HG02678 (cell line): ENCODE measurements around the gene RIPK4.
"Not testable (repeated sequence)": the region's sequence is repeated elsewhere in the genome, so short reads cannot be mapped to it uniquely, and the experiment has no call there.

Experiments used
- ATAC-seq: cut with Tn5 transposase; IDR thresholded peaks from one replicate; pipeline ENCODE4 v1.9.1; 2021; ENCODE audit warnings: mild to moderate bottlenecking, moderate library complexity; ENCODE audit not compliant: unreplicated experiment

RIPK4 gene

GRCh38 chr21:41740604-41741252 lies 26.1 kb downstream of the RIPK4 start:
- no peak for ATAC-seq

DNA sequence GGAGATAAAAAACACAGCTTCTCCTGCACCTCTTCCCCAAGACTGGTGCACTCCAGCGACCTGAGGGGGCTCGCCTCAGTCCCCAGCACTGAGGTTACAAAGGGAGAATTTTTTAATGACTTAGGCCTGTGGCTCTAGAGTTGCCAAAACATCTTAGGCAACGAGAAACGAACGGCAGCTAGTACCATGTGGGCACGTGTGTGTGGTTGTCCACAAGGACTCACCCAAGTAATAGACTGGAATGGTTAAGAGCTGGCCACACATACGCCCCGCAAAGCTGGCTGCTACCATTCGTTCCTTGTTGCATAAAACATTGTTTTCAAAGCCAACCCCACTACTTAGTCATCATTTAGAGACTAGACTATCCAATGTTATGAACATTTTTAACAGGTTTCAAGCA lies 26.9 kb downstream of the RIPK4 start:
- ATAC-seq: no peak

- ATAC-seq: no peak
Observed at GRCh38 chr21:41739011-41739410, 27.8 kb downstream of the RIPK4 start.

GRCh38 chr21:41737651-41738324 lies 29.1 kb downstream of the RIPK4 start:
- no peak for ATAC-seq

DNA sequence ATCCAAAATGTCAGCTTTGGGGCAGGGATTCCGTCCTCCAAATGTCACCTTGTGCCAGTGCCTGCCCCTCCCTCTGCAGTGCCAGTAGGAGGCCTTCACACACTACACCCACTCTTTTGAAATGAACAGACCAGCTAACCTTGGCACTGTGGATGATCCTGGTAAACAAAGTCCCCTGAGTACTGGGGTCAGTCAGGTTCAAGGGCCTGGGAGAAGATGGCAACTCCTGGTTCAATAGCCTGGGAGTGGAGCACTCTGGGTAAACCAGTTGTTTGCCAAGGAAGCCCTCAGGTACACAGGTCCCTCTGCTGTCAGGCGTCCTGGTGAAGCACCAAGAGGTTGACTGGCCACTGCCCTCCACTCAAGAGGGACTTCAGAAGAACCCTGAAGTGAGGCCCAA lies 30.4 kb downstream of the RIPK4 start:
- ATAC-seq: no peak

- ATAC-seq: no peak
Observed at GRCh38 chr21:41733951-41734689, 32.7 kb downstream of the RIPK4 start.

- no peak for ATAC-seq
Observed at GRCh38 chr21:41731081-41731480, 35.8 kb downstream of the RIPK4 start.

DNA sequence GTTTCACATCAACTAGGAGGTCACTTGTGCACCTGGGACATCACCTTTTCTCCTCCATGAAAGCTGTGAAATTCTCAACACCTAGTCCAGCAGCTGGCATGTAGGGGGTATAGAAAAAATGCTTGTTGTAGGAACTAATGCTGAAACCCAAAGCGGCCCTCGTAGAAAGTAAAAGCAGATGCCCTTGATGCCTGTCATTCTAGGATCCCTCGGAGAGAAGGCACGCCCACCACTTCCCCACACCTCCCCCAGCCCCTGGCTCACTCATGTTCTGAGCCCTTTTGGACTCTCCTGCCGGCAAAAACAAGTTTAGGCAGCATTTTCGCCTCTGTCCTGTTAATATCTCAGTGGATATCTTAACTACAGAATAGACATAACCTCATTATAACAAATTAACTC lies 36.5 kb downstream of the RIPK4 start:
- no peak for ATAC-seq

DNA sequence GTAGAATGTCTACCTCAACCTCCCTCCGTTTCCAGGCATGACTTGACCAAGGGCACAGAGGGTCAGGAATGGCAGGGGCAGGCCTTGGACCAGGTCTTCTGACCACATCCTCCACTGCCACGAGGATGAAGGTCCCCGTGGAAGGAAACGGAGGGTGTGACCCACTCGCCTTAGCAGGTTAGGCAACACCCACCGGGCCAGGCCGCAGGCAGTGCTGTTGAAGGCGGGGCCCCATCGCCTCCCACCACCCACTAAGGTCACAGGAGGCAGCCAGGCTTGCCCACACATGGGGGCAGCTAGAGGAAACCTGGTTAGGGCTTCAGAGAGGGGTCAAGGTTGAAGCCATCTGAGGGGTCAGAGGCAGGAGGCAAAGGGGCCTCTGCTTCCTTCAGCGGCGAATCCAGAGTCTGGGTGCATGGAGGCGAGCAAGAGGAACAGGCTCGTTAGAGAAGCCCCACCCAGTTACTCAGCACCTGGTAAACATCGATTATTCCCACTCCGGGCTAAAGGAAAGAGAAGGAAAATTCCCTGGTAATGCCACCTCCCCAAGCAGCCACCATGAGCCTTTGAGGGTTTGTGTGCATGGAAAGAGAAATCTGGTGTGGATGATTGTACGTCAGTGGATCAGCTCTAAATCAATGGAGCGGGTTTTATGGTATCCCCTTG lies 37.0 kb downstream of the RIPK4 start:
- no peak for ATAC-seq

- ATAC-seq: no peak
Observed at GRCh38 chr21:41727784-41728763, 38.8 kb downstream of the RIPK4 start.

- ATAC-seq: no peak
Observed at GRCh38 chr21:41726970-41727783, 39.7 kb downstream of the RIPK4 start.

DNA sequence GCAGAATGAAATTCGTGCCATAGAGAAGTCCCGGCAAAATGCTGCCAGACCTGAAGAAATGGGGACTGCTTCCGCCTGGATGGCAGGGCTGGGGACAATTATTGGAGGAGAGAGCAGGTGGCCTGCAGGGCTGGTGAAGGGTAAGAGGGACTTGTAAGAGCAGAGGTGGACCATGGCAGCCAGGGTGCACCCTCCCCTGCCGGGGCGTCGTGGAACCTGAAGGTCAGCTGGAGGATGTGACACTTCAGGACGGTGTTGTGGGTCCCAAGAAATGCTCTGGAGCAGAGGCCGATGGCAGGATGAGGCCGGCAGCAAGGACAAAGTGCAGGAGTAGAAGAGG lies 40.3 kb downstream of the RIPK4 start:
- ATAC-seq: no peak

GRCh38 chr21:41726058-41726558 lies 40.7 kb downstream of the RIPK4 start:
- ATAC-seq: no peak

- ATAC-seq: no peak
Observed at GRCh38 chr21:41725421-41726031, 41.3 kb downstream of the RIPK4 start.

- ATAC-seq: not testable (repeated sequence)
Observed at GRCh38 chr21:41723835-41724234, 43.0 kb downstream of the RIPK4 start.

DNA sequence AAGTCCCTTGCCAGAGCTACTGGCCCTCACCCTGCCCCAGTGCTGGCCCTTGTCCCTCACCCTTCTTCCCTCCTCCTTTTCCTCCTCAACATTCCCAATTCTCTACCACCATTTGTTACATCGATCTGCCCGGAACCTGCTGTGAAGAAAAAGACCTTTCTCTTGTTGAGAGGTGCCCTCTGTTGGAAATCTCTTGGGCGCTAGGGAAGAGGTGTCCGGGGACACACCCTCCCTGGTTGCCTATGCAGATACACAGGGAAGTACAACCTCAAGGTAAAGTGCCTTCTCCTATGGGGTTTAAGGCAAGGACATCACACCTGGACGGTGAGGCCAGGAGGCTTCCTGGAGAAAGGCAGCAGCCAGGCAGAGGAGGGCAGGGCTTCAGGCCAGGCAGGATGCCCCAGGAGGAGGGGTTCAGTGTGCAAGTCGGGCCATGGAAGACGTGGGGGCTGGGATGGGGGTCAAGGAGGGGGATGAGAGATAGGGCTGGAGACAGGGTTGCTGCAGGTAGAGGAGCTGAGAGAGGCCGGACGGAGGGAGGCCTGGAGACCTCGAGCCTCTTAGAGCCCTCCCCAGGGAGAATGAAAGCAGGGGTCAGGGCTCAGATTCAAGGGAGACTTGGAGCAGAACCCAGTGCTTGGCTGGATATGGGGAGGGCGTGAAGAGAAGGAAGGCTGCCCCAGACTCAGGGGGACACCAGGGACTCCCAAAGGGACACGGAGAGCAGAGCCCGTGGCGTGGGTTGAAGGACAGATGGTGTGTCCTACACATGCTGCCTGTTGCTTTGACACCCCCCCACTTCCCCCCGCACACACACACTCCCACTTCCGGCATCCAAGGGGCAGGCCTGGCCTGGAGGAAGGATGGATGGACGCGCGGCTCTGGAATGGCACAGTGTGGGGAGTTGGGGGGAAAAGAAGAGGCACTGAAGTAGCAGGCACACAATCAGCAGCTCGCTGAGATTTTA lies 44.5 kb downstream of the RIPK4 start:
- ATAC-seq: no peak

GRCh38 chr21:41720250-41720649 lies 46.6 kb downstream of the RIPK4 start:
- ATAC-seq: no peak

DNA sequence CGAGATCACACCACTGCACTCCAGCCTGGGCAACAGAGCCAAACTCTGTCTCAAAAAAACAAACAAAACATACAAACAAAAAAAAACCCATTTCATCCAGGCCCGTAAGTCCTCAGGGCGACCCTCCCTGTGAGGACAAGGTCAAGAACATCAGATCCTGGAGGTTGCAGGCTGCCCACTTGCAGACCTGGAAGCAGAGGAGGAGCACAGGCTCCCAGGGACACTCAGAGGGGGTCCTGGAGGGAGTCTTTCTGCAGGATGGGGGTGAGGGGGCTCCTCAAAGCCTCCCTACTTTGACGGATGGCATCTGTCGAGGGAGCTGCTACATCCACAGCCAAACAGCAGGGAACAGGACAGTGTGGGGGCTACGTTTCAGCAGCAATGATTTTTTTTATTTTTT lies 47.2 kb downstream of the RIPK4 start:
- no peak for ATAC-seq
